Neural progenitor cell (in vitro differentiated cells): ENCODE measurements around the gene TEKT3. TPM values are rescaled to one million over a fixed set of nuclear protein-coding genes. Genes with fewer than 3 reads are reported as not detected.

Experiments used
- DNase-seq: peaks from one replicate; pipeline ENCODE4 v3.0.0-alpha.2; 2016; ENCODE audit warnings: low spot score
- H2AFZ ChIP-seq: fragments of 200-600 bp; sonication (generic); replicated peaks from 2 replicates; pipeline ENCODE4 v1.6.1; 2016; ENCODE audit warnings: antibody characterized with exemption
- H3F3A ChIP-seq: fragments of 200-600 bp; sonication (generic); 2 replicates; pipeline ENCODE4 v1.6.1; 2016; ENCODE audit warnings: antibody characterized with exemption, low read depth
- H3K27ac ChIP-seq: fragments of 200-600 bp; sonication (generic); 2 replicates; pipeline ENCODE4 v1.5.1; 2016; ENCODE audit warnings: mild to moderate bottlenecking
- H3K27me3 ChIP-seq: fragments of 200-600 bp; sonication (generic); 2 replicates; pipeline ENCODE4 v1.6.1; 2016; ENCODE audit warnings: mild to moderate bottlenecking, moderate library complexity
- H3K36me3 ChIP-seq: fragments of 200-600 bp; sonication (generic); 2 replicates; pipeline ENCODE4 v1.5.1; 2016
- H3K4me1 ChIP-seq: fragments of 200-600 bp; sonication (generic); 2 replicates; pipeline ENCODE4 v1.6.1; 2016; ENCODE audit warnings: mixed run types
- H3K4me2 ChIP-seq: fragments of 200-600 bp; sonication (generic); 2 replicates; pipeline ENCODE4 v1.6.1; 2016
- H3K4me3 ChIP-seq: fragments of 200-600 bp; sonication (generic); 2 replicates; pipeline ENCODE4 v1.5.1; 2016
- H3K79me2 ChIP-seq: fragments of 200-600 bp; sonication (generic); 2 replicates; pipeline ENCODE4 v1.6.1; 2016; ENCODE audit warnings: low read depth
- H3K9ac ChIP-seq: fragments of 200-600 bp; sonication (generic); 2 replicates; pipeline ENCODE4 v1.6.1; 2016
- H3K9me3 ChIP-seq: fragments of 200-600 bp; sonication (generic); 2 replicates; pipeline ENCODE4 v1.5.1; 2016; ENCODE audit warnings: low read depth
- H4K20me1 ChIP-seq: fragments of 200-600 bp; sonication (generic); 2 replicates; pipeline ENCODE4 v1.6.1; 2016; ENCODE audit warnings: low read depth
- H3K27ac Mint-ChIP-seq: 3 replicates; pipeline ENCODE4 v1.8.0; 2021; ENCODE audit warnings: mixed read lengths
- H3K27me3 Mint-ChIP-seq: 2 replicates; pipeline ENCODE4 v1.8.0; 2022; ENCODE audit warnings: low read depth, mild to moderate bottlenecking, inconsistent platforms, moderate library complexity, mixed read lengths; ENCODE audit not compliant: insufficient read depth
- H3K36me3 Mint-ChIP-seq: 3 replicates; pipeline ENCODE4 v1.8.0; 2021; ENCODE audit warnings: mixed read lengths
- H3K4me1 Mint-ChIP-seq: 3 replicates; pipeline ENCODE4 v1.8.0; 2021; ENCODE audit warnings: mixed read lengths
- H3K4me3 Mint-ChIP-seq: 3 replicates; pipeline ENCODE4 v1.8.0; 2021; ENCODE audit warnings: mild to moderate bottlenecking, moderate library complexity, mixed read lengths
- H3K9me3 Mint-ChIP-seq: 3 replicates; pipeline ENCODE4 v1.8.0; 2020; ENCODE audit warnings: mixed read lengths
- EZH2 ChIP-seq: fragments of 200-600 bp; sonication (generic); IDR thresholded peaks from 2 replicates; pipeline ENCODE4 v1.6.1; 2017; ENCODE audit warnings: antibody characterized with exemption, mild to moderate bottlenecking, moderate library complexity
- EZH2phosphoT487 ChIP-seq: fragments of 200-600 bp; sonication (generic); IDR thresholded peaks from 2 replicates; pipeline ENCODE4 v1.6.1; 2017; ENCODE audit warnings: antibody characterized with exemption
- total RNA-seq: library from RNA; depleted of rRNA; stranded (reverse); fragments of >200 nt; gene quantifications from 2 replicates; pipeline ENCODE4 v1.2.3, GENCODE V29; 2015; ENCODE audit warnings: low replicate concordance
- TF ChIP-seq, protein P1 (sequence below): fragments of 200-600 bp; sonication (generic); IDR thresholded peaks from 2 replicates; pipeline ENCODE4 v1.5.1; 2017; ENCODE audit warnings: antibody characterized with exemption, mild to moderate bottlenecking

The TEKT3 gene
- total RNA-seq, 1 donor from 2014 or later, result 0.97 TPM

DNA sequence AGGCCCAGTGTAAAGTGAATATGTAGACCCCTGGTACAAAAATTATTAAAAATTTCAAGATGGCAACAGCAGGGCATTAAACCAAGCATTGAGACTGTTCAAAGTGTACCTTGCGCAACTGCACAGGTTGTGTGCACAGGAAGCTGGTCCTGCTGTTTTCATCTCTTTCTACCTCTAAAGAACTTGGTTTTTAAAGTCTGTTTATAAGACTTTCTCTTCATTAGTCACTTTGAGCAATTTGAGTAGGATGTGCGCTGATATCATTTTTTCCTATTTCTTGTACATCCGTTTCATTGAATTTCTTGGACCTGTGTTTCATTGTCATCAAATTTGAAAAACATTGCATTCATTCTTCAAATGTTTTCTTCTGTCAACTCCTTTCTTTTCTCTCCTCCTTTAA is 59.5 kb downstream of the TEKT3 start:
- no peak overlapping the region for H3K4me3 ChIP-seq
- H3K4me1 ChIP-seq, result peaks cover 7% of the 10 kb centered on the region
- Mint-ChIP-seq H3K4me1 (peaks cover 6% of the 10 kb centered on the region), H3K4me3 (no peak overlapping the region), H3K27ac (no peak overlapping the region), H3K9me3 (peaks cover 4% of the 10 kb centered on the region), H3K27me3 (peaks cover 6% of the 10 kb centered on the region), H3K36me3 (no peaks in the 10 kb centered on the region)
- no peaks in the 10 kb centered on the region for H3K27me3 ChIP-seq
- H3K36me3 ChIP-seq, result no peaks in the 10 kb centered on the region
- H2AFZ ChIP-seq, result no peak overlapping the region
- H4K20me1 ChIP-seq, result no peaks in the 10 kb centered on the region
- H3K79me2 ChIP-seq, result no peaks in the 10 kb centered on the region
- TF ChIP-seq, protein P1, sequence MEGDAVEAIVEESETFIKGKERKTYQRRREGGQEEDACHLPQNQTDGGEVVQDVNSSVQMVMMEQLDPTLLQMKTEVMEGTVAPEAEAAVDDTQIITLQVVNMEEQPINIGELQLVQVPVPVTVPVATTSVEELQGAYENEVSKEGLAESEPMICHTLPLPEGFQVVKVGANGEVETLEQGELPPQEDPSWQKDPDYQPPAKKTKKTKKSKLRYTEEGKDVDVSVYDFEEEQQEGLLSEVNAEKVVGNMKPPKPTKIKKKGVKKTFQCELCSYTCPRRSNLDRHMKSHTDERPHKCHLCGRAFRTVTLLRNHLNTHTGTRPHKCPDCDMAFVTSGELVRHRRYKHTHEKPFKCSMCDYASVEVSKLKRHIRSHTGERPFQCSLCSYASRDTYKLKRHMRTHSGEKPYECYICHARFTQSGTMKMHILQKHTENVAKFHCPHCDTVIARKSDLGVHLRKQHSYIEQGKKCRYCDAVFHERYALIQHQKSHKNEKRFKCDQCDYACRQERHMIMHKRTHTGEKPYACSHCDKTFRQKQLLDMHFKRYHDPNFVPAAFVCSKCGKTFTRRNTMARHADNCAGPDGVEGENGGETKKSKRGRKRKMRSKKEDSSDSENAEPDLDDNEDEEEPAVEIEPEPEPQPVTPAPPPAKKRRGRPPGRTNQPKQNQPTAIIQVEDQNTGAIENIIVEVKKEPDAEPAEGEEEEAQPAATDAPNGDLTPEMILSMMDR, result no peak
- no peak for DNase-seq
- H3F3A ChIP-seq, result no peaks in the 10 kb centered on the region
- no peaks in the 10 kb centered on the region for H3K9me3 ChIP-seq
- no peak overlapping the region for H3K9ac ChIP-seq
- no peak overlapping the region for H3K27ac ChIP-seq
- no peak overlapping the region for H3K4me2 ChIP-seq

DNA sequence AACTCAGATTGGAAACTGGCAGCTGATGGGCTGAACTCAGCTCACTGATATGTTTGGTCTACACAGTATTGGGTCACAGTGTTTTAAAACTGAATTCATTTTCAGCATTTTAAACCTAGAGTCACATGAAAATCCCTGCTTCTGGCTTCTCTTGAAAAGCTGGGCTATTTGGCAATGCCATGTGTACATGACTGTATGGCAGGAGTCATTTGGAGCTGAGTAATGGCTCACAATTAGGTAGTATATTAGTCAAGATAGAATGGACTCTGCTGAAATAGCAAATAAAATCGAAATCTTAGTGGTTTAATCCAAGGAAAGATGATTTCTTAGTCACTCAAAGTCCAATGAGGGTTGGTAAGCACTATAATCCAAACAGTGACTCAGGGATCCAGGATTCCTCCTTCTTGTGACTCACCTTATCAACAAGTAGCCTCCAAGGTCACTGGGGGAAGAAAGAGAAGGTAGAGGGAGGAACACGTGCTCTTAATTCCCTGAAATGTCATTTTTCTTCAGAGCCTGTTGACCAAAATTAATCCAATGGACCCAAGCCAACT is 62.4 kb downstream of the TEKT3 start:
- Mint-ChIP-seq H3K4me3 (no peak overlapping the region), H3K27ac (no peak overlapping the region), H3K27me3 (peaks cover 5% of the 10 kb centered on the region), H3K4me1 (peaks cover 6% of the 10 kb centered on the region), H3K9me3 (peaks cover 6% of the 10 kb centered on the region), H3K36me3 (no peaks in the 10 kb centered on the region)
- Histone ChIP-seq H3F3A (no peaks in the 10 kb centered on the region), H2AFZ (peak overlapping the region; percentile 81), H3K27ac (no peak overlapping the region), H3K79me2 (no peaks in the 10 kb centered on the region), H3K4me1 (peaks cover 7% of the 10 kb centered on the region), H3K4me2 (no peak overlapping the region), H3K27me3 (no peaks in the 10 kb centered on the region), H3K36me3 (no peaks in the 10 kb centered on the region), H4K20me1 (no peaks in the 10 kb centered on the region), H3K9me3 (no peaks in the 10 kb centered on the region), H3K4me3 (no peak overlapping the region), H3K9ac (no peak overlapping the region)
- TF ChIP-seq, protein P1, result no peak
- TF ChIP-seq EZH2, result no peak
- no peak for DNase-seq

DNA sequence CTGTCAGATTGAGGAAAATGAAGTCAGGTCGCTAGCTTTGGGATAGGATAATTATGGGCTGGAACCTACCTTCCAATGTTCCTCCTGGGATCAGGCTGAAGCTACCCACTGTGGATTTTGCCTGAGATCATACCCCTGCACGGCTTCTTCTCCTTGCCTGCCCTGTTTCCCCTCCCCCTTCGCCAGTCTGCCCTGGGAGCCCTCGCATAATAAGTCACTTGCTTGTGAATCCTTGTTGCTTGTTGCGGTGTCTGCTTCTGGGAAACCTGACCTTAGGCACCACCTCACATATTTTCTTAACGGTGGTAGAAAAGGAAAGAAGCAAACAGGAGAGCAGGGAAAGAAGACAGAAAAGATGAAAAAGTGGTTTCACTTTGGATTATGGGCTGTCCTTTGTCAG is 63.0 kb downstream of the TEKT3 start:
- Histone ChIP-seq H3K36me3 (no peaks in the 10 kb centered on the region), H2AFZ (peak overlapping the region; percentile 81), H3K9ac (no peak overlapping the region), H3F3A (no peaks in the 10 kb centered on the region), H3K27ac (no peak overlapping the region), H3K9me3 (no peaks in the 10 kb centered on the region), H3K4me1 (peaks cover 7% of the 10 kb centered on the region), H3K4me3 (no peak overlapping the region), H3K27me3 (no peaks in the 10 kb centered on the region), H3K79me2 (no peaks in the 10 kb centered on the region), H4K20me1 (no peaks in the 10 kb centered on the region), H3K4me2 (no peak overlapping the region)
- Mint-ChIP-seq H3K9me3 (peaks cover 5% of the 10 kb centered on the region), H3K4me1 (peaks cover 6% of the 10 kb centered on the region), H3K27ac (no peak overlapping the region), H3K4me3 (peak overlapping the region; percentile 55), H3K36me3 (no peaks in the 10 kb centered on the region), H3K27me3 (peaks cover 5% of the 10 kb centered on the region)
- TF ChIP-seq, protein P1, result no peak
- TF ChIP-seq EZH2phosphoT487 (no peak), EZH2 (no peak)
- DNase-seq, result no peak
